ENCODE data around the gene PHLDB2. TPM values are rescaled to one million over a fixed set of nuclear protein-coding genes. Genes with fewer than 3 reads are reported as not detected.

The PHLDB2 gene
- total and polyA plus RNA-seq, 2 of the 13 experiments (the other 11 are each of a cell fraction or from before 2014, with no cell fraction given): 8.4 to 23.6 TPM

GRCh38 chr3:111929484-111929883 lies 70.4 kb downstream of the PHLDB2 start:
- no TSS peak for BruUV-seq (replicated peaks)
- POLR2A ChIA-PET: no interaction called here

GRCh38 chr3:111932946-111933345 lies 73.9 kb downstream of the PHLDB2 start:
- no peaks in the 10 kb centered on the region for H3K27me3 ChIP-seq (ENCODE audit: control insufficient read depth in 1 of 2, insufficient read depth in 2 of 2, low read length in 2 of 2)
- DNase-seq (ENCODE audit: low spot score) (no peak), FAIRE-seq (no peak), ATAC-seq (no peak)
- BruUV-seq (replicated peaks): no TSS peak
- H3K4me1 ChIP-seq (ENCODE audit: insufficient read depth, low read length): no peaks in the 10 kb centered on the region
- 96% methylated on average over 3 of the region's 3 CpGs for WGBS (ENCODE audit: low lambda C conversion rate)
- no peaks in the 10 kb centered on the region; a peak in 3 of 5 replicates for H3K36me3 ChIP-seq (replicated peaks in 1 of 2; ENCODE audit: control insufficient read depth in 1 of 2, insufficient read depth in 2 of 2, low read length in 2 of 2)
- intact Hi-C loops (cut with micrococcal nuclease; ENCODE audit: unreplicated experiment) (no loop called here), in situ Hi-C loops (cut with HindIII; ENCODE audit: extremely low pct_ligation_motif_present, low pct_unique_long_range_greater_than_20kb) (no loop called here)
- no peak overlapping the region for H2AFZ ChIP-seq (ENCODE audit: low read length)
- no peak overlapping the region for H3K4me2 ChIP-seq (ENCODE audit: low read depth, low read length)
- H3K9ac ChIP-seq (ENCODE audit: insufficient read depth, low read depth, low read length): no peak overlapping the region
- no peaks in the 10 kb centered on the region for H4K20me1 ChIP-seq (ENCODE audit: insufficient read depth, low read length)
- ChIA-PET POLR2A (no interaction called here), CTCF (ENCODE audit: low intra/inter-chr PET ratio, low total read pairs) (no interaction called here)
- H3K27ac ChIP-seq (ENCODE audit: extremely low read length, insufficient read depth, low read length): no peak overlapping the region
- no peaks in the 10 kb centered on the region for H3K9me3 ChIP-seq (ENCODE audit: low read length)
- no peak overlapping the region for H3K4me3 ChIP-seq (replicated peaks in 1 of 3; ENCODE audit: insufficient read depth in 1 of 3, low read depth in 2 of 3, low read length in 3 of 3)
- H3K79me2 ChIP-seq (ENCODE audit: insufficient read depth, low read length): no peaks in the 10 kb centered on the region
- TF ChIP-seq ZKSCAN1 (IDR thresholded peaks at IDR 0.05; ENCODE audit: low read length) (no peak), ZNF34 (CRISPR knock-in tag; IDR thresholded peaks at IDR 0.05; ENCODE audit: borderline replicate concordance) (no peak), ETV5 (CRISPR knock-in tag; IDR thresholded peaks at IDR 0.05; ENCODE audit: borderline replicate concordance) (no peak), SP2 (CRISPR knock-in tag; IDR thresholded peaks at IDR 0.05) (no peak), ATF7 (IDR thresholded peaks at IDR 0.05) (no peak), ATF7 (CRISPR knock-in tag; IDR thresholded peaks at IDR 0.05) (no peak), ZNF75D (CRISPR knock-in tag; IDR thresholded peaks at IDR 0.05; ENCODE audit: borderline replicate concordance) (no peak), HNRNPK (IDR thresholded peaks at IDR 0.05; ENCODE audit: low read depth, low read length, poor library complexity, severe bottlenecking) (no peak), MAFK (conservative IDR thresholded peaks at IDR 0.05 in 1 of 2, IDR thresholded peaks at IDR 0.05 in 1 of 2; ENCODE audit: low read length in 2 of 2) (no peak), SRSF4 (IDR thresholded peaks at IDR 0.05; ENCODE audit: low read depth, low read length, poor library complexity, severe bottlenecking) (no peak)

More at GRCh38 chr3:111929484-111929883, 70.4 kb downstream of the PHLDB2 start:
- no peaks in the 10 kb centered on the region for H3K4me1 ChIP-seq (ENCODE audit: insufficient read depth, low read length)
- no peak overlapping the region for H3K9ac ChIP-seq (ENCODE audit: insufficient read depth, low read depth, low read length)
- H2AFZ ChIP-seq (ENCODE audit: low read length): no peak overlapping the region
- H3K4me2 ChIP-seq (ENCODE audit: low read depth, low read length): no peak overlapping the region
- TF ChIP-seq KAT2B (IDR thresholded peaks at IDR 0.05; ENCODE audit: borderline replicate concordance, low read depth, low read length): no peak
- TF ChIP-seq ZNF773 (CRISPR knock-in tag; IDR thresholded peaks at IDR 0.05; ENCODE audit: borderline replicate concordance): no peak
- no peak for TF ChIP-seq KLF6 (CRISPR knock-in tag; IDR thresholded peaks at IDR 0.05)
- TF ChIP-seq MLX (CRISPR knock-in tag; IDR thresholded peaks at IDR 0.05): no peak
- no peak for TF ChIP-seq ZBTB43 (CRISPR knock-in tag; conservative IDR thresholded peaks at IDR 0.05)
- TF ChIP-seq ZNF879 (CRISPR knock-in tag; IDR thresholded peaks at IDR 0.05): no peak
- TF ChIP-seq ZSCAN9 (CRISPR knock-in tag; IDR thresholded peaks at IDR 0.05; ENCODE audit: borderline replicate concordance): no peak
- H3K27me3 ChIP-seq (ENCODE audit: control insufficient read depth in 1 of 2, insufficient read depth in 2 of 2, low read length in 2 of 2): no peaks in the 10 kb centered on the region
- peaks cover 2 to 5% of the 10 kb centered on the region in 2 experiments; a peak in 4 of 5 replicates for H3K36me3 ChIP-seq (replicated peaks in 1 of 2; ENCODE audit: control insufficient read depth in 1 of 2, insufficient read depth in 2 of 2, low read length in 2 of 2)
- in situ Hi-C loops (cut with HindIII; ENCODE audit: extremely low pct_ligation_motif_present, low pct_unique_long_range_greater_than_20kb): no loop called here
- H3K4me3 ChIP-seq (replicated peaks in 1 of 3; ENCODE audit: insufficient read depth in 1 of 3, low read depth in 2 of 3, low read length in 3 of 3): no peak overlapping the region
- FAIRE-seq: no peak
- no peaks in the 10 kb centered on the region for H4K20me1 ChIP-seq (ENCODE audit: insufficient read depth, low read length)
- ATAC-seq: no peak
- H3K27ac ChIP-seq (ENCODE audit: extremely low read length, insufficient read depth, low read length): no peak overlapping the region
- no peaks in the 10 kb centered on the region for H3K9me3 ChIP-seq (ENCODE audit: low read length)
- 93% methylated on average over 2 of the region's 2 CpGs for WGBS (ENCODE audit: low lambda C conversion rate)
- CTCF ChIA-PET (ENCODE audit: low intra/inter-chr PET ratio, low total read pairs): no interaction called here
- H3K79me2 ChIP-seq (ENCODE audit: insufficient read depth, low read length): no peaks in the 10 kb centered on the region
- intact Hi-C loops (cut with micrococcal nuclease; ENCODE audit: unreplicated experiment): no loop called here
- DNase-seq (ENCODE audit: low spot score): no peak
